ENCODE data around the gene CLDN18. TPM values are rescaled to one million over a fixed set of nuclear protein-coding genes. Genes with fewer than 3 reads are reported as not detected.

CLDN18 gene
- total RNA-seq, 1 experiment from 2014 or later = 0.17 TPM

DNA sequence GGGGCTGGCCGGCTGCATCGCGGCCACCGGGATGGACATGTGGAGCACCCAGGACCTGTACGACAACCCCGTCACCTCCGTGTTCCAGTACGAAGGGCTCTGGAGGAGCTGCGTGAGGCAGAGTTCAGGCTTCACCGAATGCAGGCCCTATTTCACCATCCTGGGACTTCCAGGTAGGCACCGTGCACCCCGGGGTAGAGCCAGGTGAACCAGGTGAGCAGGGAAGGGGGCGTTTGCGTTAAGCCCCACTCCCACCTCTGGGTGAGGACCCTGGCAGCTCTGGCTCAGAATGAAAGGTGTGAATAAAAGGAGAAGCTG, 267 bp downstream of the CLDN18 start:
- POLR2A ChIA-PET = no interaction called here
- Histone ChIP-seq H3K27me3 (ENCODE audit: insufficient read depth, low read length) (no peaks in the 10 kb centered on the region), H3K9me3 (ENCODE audit: control insufficient read depth in 1 of 2, insufficient read depth in 1 of 2, low read depth in 1 of 2, low read length in 2 of 2) (no peaks in the 10 kb centered on the region), H4K20me1 (ENCODE audit: insufficient read depth) (no peaks in the 10 kb centered on the region), H3K4me1 (ENCODE audit: control insufficient read depth in 1 of 2, insufficient read depth in 2 of 2, low read length in 2 of 2) (no peaks in the 10 kb centered on the region), H3K36me3 (ENCODE audit: control insufficient read depth in 1 of 2, insufficient read depth in 2 of 2, low read length in 2 of 2) (no peaks in the 10 kb centered on the region), H3K9ac (ENCODE audit: low read length) (no peak overlapping the region), H3K9me2 (ENCODE audit: insufficient read depth) (no peaks in the 10 kb centered on the region), H3K4me2 (ENCODE audit: low read length) (no peak overlapping the region), H2AFZ (ENCODE audit: low read depth, low read length, poor library complexity, severe bottlenecking) (no peak overlapping the region), H3K4me3 (replicated peaks in 1 of 2; ENCODE audit: low read depth in 1 of 2, low read length in 2 of 2) (no peak overlapping the region), H3K27ac (ENCODE audit: low read depth, low read length) (no peak overlapping the region), H3K79me2 (ENCODE audit: insufficient read depth, low read length) (no peaks in the 10 kb centered on the region)
- TF ChIP-seq RAD21 (IDR thresholded peaks at IDR 0.05; ENCODE audit: low read depth) (no peak), ZNF274 (IDR thresholded peaks at IDR 0.05; ENCODE audit: low read depth, low read length) (no peak), ZFX (IDR thresholded peaks at IDR 0.05) (no peak), SRF (IDR thresholded peaks at IDR 0.05; ENCODE audit: low read depth) (no peak), CTCF (IDR thresholded peaks at IDR 0.05 in 2 of 3, conservative IDR thresholded peaks at IDR 0.05 in 1 of 3; ENCODE audit: borderline replicate concordance in 1 of 3, insufficient read depth in 1 of 3, low read depth in 2 of 3, low read length in 2 of 3) (no peak), POLR2AphosphoS5 (IDR thresholded peaks at IDR 0.05; ENCODE audit: low read depth, low read length) (no peak), SIN3A (IDR thresholded peaks at IDR 0.05; ENCODE audit: low read depth) (no peak), ZBTB33 (IDR thresholded peaks at IDR 0.05; ENCODE audit: extremely low read depth, insufficient replicate concordance, low read length) (no peak), JUND (IDR thresholded peaks at IDR 0.05) (no peak), YY1 (IDR thresholded peaks at IDR 0.05; ENCODE audit: extremely low read depth, insufficient replicate concordance, low read depth, low read length) (no peak), POLR2A (IDR thresholded peaks at IDR 0.05; ENCODE audit: borderline replicate concordance, extremely low read depth, insufficient read depth, insufficient read length) (no peak)
- TF ChIP-seq, protein P1, sequence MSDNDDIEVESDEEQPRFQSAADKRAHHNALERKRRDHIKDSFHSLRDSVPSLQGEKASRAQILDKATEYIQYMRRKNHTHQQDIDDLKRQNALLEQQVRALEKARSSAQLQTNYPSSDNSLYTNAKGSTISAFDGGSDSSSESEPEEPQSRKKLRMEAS (IDR thresholded peaks at IDR 0.05) = no peak
- no TSS peak for BruUV-seq (replicated peaks)
- intact Hi-C loops (cut with micrococcal nuclease) = no loop called here
- DNase-seq (ENCODE audit: low read depth, low spot score) (no peak), ATAC-seq (no peak)
- RAD21 ChIA-PET (ENCODE audit: low non-redundant PET in 1 of 2, low total read pairs in 2 of 2, uncharacterized antibody in 2 of 2, unreplicated experiment in 2 of 2) = no interaction called here
- CTCF ChIA-PET = no interaction called here

Measured in HCT116 (cell line).